ENCODE results near the gene B4GALT2.

The B4GALT2 gene

DNA sequence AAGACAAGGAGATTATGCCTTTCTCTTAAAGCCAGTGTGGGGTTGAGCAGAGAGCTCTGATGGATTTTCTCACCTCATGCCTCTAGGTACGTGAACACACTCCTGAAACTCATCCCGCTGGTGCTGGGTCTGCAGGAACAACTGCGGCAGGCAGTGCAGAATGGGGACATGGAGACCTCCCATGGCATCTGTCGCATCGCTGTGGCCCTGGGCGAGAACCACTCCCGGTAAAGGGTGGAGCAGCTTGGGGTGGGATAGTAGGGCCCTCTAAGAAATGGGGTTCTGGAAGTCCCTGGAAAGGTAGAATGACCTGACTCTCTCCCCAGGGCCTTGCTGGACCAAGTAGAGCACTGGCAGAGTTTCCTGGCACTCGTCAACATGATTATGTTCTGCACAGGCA, 22.8 kb upstream of the B4GALT2 start:
- Histone ChIP-seq H3K27me3 (replicated peaks; ENCODE audit: control insufficient read depth, insufficient read depth, low read length) (no peaks in the 10 kb centered on the region), H3K4me3 (replicated peaks; ENCODE audit: low read depth, low read length) (no peak overlapping the region), H3K36me3 (ENCODE audit: control insufficient read depth, insufficient read depth, low read length) (peaks cover 8% of the 10 kb centered on the region)
- TF ChIP-seq, protein P1, sequence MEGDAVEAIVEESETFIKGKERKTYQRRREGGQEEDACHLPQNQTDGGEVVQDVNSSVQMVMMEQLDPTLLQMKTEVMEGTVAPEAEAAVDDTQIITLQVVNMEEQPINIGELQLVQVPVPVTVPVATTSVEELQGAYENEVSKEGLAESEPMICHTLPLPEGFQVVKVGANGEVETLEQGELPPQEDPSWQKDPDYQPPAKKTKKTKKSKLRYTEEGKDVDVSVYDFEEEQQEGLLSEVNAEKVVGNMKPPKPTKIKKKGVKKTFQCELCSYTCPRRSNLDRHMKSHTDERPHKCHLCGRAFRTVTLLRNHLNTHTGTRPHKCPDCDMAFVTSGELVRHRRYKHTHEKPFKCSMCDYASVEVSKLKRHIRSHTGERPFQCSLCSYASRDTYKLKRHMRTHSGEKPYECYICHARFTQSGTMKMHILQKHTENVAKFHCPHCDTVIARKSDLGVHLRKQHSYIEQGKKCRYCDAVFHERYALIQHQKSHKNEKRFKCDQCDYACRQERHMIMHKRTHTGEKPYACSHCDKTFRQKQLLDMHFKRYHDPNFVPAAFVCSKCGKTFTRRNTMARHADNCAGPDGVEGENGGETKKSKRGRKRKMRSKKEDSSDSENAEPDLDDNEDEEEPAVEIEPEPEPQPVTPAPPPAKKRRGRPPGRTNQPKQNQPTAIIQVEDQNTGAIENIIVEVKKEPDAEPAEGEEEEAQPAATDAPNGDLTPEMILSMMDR (IDR thresholded peaks at IDR 0.05; ENCODE audit: insufficient read depth, low read length, poor library complexity, severe bottlenecking) = no peak
- no peak for DNase-seq (ENCODE audit: extremely low read depth, insufficient read length)

DNA sequence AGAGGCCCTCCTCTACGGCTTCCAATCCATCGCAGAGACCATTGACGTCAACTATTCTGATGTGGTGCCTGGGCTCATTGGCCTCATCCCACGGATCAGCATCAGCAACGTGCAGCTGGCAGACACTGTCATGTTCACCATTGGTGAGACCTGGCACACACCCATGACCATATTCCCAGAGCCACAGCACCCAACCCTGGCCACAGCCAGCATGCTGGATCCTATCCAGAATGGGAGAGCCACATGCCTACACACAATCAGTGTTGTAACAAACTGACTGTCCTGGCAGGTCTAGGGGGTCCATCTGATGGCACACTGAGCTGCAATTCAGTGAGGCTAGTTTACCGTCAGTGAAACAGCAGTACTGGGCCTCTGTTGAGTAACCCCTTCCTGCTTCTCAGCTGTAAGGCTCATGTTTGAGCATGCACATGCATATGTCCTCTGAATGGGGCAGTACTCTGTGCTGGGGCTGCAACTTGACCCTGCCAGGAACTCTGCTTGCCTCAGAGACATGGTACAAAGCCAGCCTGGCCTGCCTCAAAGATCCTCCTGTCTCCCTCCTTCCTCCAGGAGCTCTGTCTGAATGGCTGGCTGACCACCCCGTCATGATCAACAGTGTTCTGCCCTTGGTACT, 21.5 kb upstream of the B4GALT2 start:
- H3K36me3 ChIP-seq (ENCODE audit: control insufficient read depth, insufficient read depth, low read length) = peaks cover 11% of the 10 kb centered on the region
- DNase-seq (ENCODE audit: extremely low read depth, insufficient read length) = no peak
- TF ChIP-seq, protein P1 (IDR thresholded peaks at IDR 0.05; ENCODE audit: insufficient read depth, low read length, poor library complexity, severe bottlenecking) = no peak
- no peaks in the 10 kb centered on the region for H3K27me3 ChIP-seq (replicated peaks; ENCODE audit: control insufficient read depth, insufficient read depth, low read length)
- H3K4me3 ChIP-seq (replicated peaks; ENCODE audit: low read depth, low read length) = no peak overlapping the region

DNA sequence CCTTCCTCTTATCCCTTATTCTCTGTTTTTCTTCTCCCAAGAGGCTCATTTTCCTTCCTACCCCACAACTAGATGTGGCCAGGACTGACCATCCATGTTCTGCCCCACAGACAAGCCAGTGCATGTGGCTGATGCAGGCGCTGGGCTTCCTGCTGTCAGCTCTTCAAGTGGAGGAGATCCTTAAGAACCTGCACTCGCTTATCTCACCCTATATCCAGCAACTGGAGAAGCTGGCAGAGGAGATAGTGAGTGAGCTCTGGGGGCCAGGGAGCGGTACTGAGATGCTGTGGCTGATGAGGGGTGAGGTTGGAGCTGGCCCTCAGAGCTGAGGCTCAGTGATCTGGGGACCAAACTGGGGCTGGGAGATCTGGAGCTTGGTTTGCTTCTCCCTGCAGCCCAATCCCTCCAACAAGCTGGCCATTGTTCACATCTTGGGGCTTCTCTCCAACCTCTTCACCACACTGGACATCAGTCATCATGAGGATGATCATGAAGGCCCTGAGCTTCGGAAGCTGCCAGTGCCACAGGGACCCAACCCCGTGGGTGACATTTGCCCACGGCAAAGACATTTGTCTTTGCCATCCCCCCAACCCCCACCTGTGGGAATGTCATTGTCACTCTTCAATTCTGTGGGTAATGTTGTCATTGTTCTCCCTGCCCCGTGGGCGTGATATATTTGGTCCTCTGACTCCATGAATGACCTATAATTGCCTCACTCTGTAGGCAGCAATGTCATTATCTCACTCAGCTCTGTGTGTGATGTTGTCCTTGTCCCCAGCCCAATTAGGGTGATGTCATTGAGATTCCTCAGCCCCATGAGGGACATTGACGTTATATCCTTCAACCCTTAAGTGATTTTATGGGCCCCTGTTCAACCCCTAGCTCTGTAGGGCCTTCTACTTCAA, 20.4 kb upstream of the B4GALT2 start:
- Histone ChIP-seq H3K4me3 (replicated peaks; ENCODE audit: low read depth, low read length) (no peak overlapping the region), H3K36me3 (ENCODE audit: control insufficient read depth, insufficient read depth, low read length) (peaks cover 13% of the 10 kb centered on the region), H3K27me3 (replicated peaks; ENCODE audit: control insufficient read depth, insufficient read depth, low read length) (no peaks in the 10 kb centered on the region)
- TF ChIP-seq, protein P1 (IDR thresholded peaks at IDR 0.05; ENCODE audit: insufficient read depth, low read length, poor library complexity, severe bottlenecking) = no peak
- no peak for DNase-seq (ENCODE audit: extremely low read depth, insufficient read length)

DNA sequence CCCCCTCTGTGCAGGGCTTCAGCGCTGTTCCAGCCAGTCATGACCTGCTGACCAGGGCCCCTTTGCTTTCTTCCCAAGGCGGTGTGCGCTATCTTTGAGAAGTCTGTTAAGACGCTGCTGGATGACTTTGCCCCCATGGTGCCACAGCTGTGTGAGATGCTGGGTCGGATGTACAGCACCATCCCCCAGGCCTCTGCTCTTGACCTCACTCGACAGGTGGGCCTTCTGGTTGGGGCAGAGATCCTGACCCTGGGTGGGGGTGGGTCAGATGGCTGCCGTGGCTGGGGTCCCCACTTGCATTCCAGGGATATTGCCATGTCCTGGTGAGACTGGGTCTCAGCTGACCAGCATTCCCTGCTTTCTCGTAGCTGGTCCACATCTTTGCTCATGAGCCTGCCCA, 18.2 kb upstream of the B4GALT2 start:
- no peak overlapping the region for H3K4me3 ChIP-seq (replicated peaks; ENCODE audit: low read depth, low read length)
- DNase-seq (ENCODE audit: extremely low read depth, insufficient read length) = no peak
- peaks cover 17% of the 10 kb centered on the region for H3K36me3 ChIP-seq (ENCODE audit: control insufficient read depth, insufficient read depth, low read length)
- TF ChIP-seq, protein P1 (IDR thresholded peaks at IDR 0.05; ENCODE audit: insufficient read depth, low read length, poor library complexity, severe bottlenecking) = no peak
- H3K27me3 ChIP-seq (replicated peaks; ENCODE audit: control insufficient read depth, insufficient read depth, low read length) = no peaks in the 10 kb centered on the region

DNA sequence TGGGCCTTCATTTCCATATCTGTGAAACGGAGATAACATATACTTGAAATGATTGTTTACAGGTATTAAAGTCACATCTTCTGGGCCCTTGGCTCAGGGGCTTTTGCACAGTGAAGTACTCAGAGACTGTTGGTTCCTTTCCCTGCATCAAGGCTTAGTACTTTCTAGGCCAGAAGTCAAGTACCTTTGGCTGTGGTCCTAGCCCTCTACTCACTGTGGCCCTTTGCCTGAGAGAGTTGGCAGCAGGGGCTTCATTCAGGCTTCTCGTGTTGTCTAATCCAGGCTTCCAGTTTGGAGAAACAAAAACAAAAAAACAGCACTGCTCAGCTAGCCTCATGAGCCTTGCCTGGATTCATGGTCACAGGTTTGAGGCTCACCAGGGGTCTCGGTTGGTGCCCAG, 17.3 kb upstream of the B4GALT2 start:
- TF ChIP-seq, protein P1 (IDR thresholded peaks at IDR 0.05; ENCODE audit: insufficient read depth, low read length, poor library complexity, severe bottlenecking) = no peak
- no peak overlapping the region for H3K4me3 ChIP-seq (replicated peaks; ENCODE audit: low read depth, low read length)

More for the DNA sequence above, 17.3 kb upstream of the B4GALT2 start:
- Histone ChIP-seq H3K36me3 (ENCODE audit: control insufficient read depth, insufficient read depth, low read length) (peaks cover 18% of the 10 kb centered on the region), H3K27me3 (replicated peaks; ENCODE audit: control insufficient read depth, insufficient read depth, low read length) (no peaks in the 10 kb centered on the region)
- DNase-seq (ENCODE audit: extremely low read depth, insufficient read length) = no peak

Measured in GM06990 (cell line).